Neural crest cell (in vitro differentiated cells): ENCODE results near the gene GPR141. TPM values are rescaled to one million over a fixed set of nuclear protein-coding genes. Genes with fewer than 3 reads are reported as not detected.

Source experiments
- DNase-seq: peaks from one replicate; pipeline ENCODE4 v3.0.0; 2021; ENCODE audit warnings: low read depth, mixed read lengths, low spot score
- H3K27ac Mint-ChIP-seq: one replicate; pipeline ENCODE4 v1.8.0; 2021; ENCODE audit warnings: mild to moderate bottlenecking, mixed read lengths; ENCODE audit not compliant: unreplicated experiment
- H3K27me3 Mint-ChIP-seq: 2 replicates; pipeline ENCODE4 v1.8.0; 2021; ENCODE audit warnings: low read depth, mild to moderate bottlenecking, mixed read lengths
- H3K36me3 Mint-ChIP-seq: 2 replicates; pipeline ENCODE4 v1.8.0; 2021; ENCODE audit warnings: low read depth, mild to moderate bottlenecking, mixed read lengths
- H3K4me1 Mint-ChIP-seq: 2 replicates; pipeline ENCODE4 v1.8.0; 2021; ENCODE audit warnings: mixed read lengths
- H3K4me3 Mint-ChIP-seq: one replicate; pipeline ENCODE4 v1.8.0; 2021; ENCODE audit warnings: mild to moderate bottlenecking, mixed read lengths
- H3K9me3 Mint-ChIP-seq: 2 replicates; pipeline ENCODE4 v1.8.0; 2021; ENCODE audit warnings: mixed read lengths
- CTCF ChIP-seq: fragments of 200-600 bp; sonication (generic); conservative IDR thresholded peaks from 2 replicates; pipeline ENCODE4 v1.5.0; 2021; ENCODE audit warnings: antibody characterized with exemption, mild to moderate bottlenecking
- total RNA-seq: library from RNA; stranded (reverse); gene quantifications from 2 replicates; pipeline ENCODE4 v1.2.1, GENCODE V29; 2021

The GPR141 gene
- total RNA-seq, 1 donor from 2014 or later = 0.26 TPM

GRCh38 chr7:37782166-37782565 lies 98.6 kb downstream of the GPR141 start:
- peaks cover 14% of the 10 kb centered on the region for H3K4me1 Mint-ChIP-seq
- no peaks in the 10 kb centered on the region for H3K27me3 Mint-ChIP-seq

GRCh38 chr7:37784015-37784414 lies 100.4 kb downstream of the GPR141 start:
- Mint-ChIP-seq H3K9me3 (no peaks in the 10 kb centered on the region), H3K27me3 (no peaks in the 10 kb centered on the region), H3K4me1 (peaks cover 14% of the 10 kb centered on the region), H3K4me3 (no peak overlapping the region), H3K27ac (no peak overlapping the region), H3K36me3 (no peaks in the 10 kb centered on the region)
- TF ChIP-seq CTCF = no peak
- DNase-seq = no peak

More at GRCh38 chr7:37782166-37782565, 98.6 kb downstream of the GPR141 start:
- TF ChIP-seq CTCF = no peak
- DNase-seq = no peak
- Mint-ChIP-seq H3K36me3 (peaks cover 6% of the 10 kb centered on the region), H3K27ac (peak overlapping the region; percentile 93), H3K9me3 (peaks cover 4% of the 10 kb centered on the region), H3K4me3 (no peak overlapping the region)

GRCh38 chr7:37786741-37787569 lies 103.4 kb downstream of the GPR141 start:
- Mint-ChIP-seq H3K27ac (no peak overlapping the region), H3K27me3 (no peaks in the 10 kb centered on the region), H3K4me3 (no peak overlapping the region), H3K9me3 (no peaks in the 10 kb centered on the region), H3K36me3 (no peaks in the 10 kb centered on the region), H3K4me1 (peaks cover 11% of the 10 kb centered on the region)
- no peak for TF ChIP-seq CTCF
- no peak for DNase-seq

Other genes starting within 250 kb of the GPR141 start
- gene ELMO1, start 234.9 kb upstream of the GPR141 start, total RNA-seq = 6.8 and 7.4 TPM in 2 replicates
- not detected in 2 replicates for gene NME8, start 164.8 kb downstream of the GPR141 start, total RNA-seq
- gene SFRP4, start 233.1 kb downstream of the GPR141 start, total RNA-seq = not detected in 2 replicates
- gene EPDR1, start 236.9 kb downstream of the GPR141 start, total RNA-seq = 3.7 and 4.1 TPM in 2 replicates